A673 (cell line): ENCODE data around the gene C7orf57. TPM values are rescaled to one million over a fixed set of nuclear protein-coding genes. Genes with fewer than 3 reads are reported as not detected.

Experiments used
- BruUV-seq: library from RNA; stranded (reverse); fragments of 400-500 nt; replicated peaks from 2 replicates; lab custom pipeline; 2021; lab: Mats Ljungman, UMichigan
- CTCF ChIA-PET: fragments of 300-600 bp; sonication (Branson Sonifier 250); formaldehyde crosslinking; loops from one replicate; lab custom pipeline; 2022; ENCODE audit warnings: antibody characterized with exemption; lab: Charles Lee
- POLR2A ChIA-PET: fragments of 300-600 bp; sonication (Branson Sonifier 250); formaldehyde crosslinking; loops from one replicate; lab custom pipeline; 2022; ENCODE audit warnings: antibody characterized with exemption; ENCODE audit not compliant: low non-redundant PET; lab: Charles Lee
- DNase-seq: peaks from one replicate; pipeline ENCODE4 v3.0.0-alpha.2; 2015; ENCODE audit warnings: low spot score
- H3K27ac ChIP-seq: fragments of 200-600 bp; sonication (generic); 2 replicates; pipeline ENCODE4 v1.5.1; 2016; ENCODE audit warnings: mixed run types, low read depth, mild to moderate bottlenecking, mixed read lengths, antibody characterized with exemption, low read length; ENCODE audit not compliant: poor library complexity, severe bottlenecking
- H3K27me3 ChIP-seq: fragments of 200-600 bp; sonication (generic); replicated peaks from 2 replicates; pipeline ENCODE4 v1.6.1; 2017; ENCODE audit warnings: mixed run types, low read depth, mild to moderate bottlenecking, mixed read lengths, antibody characterized with exemption, low read length; ENCODE audit not compliant: insufficient read depth, poor library complexity
- H3K36me3 ChIP-seq: fragments of 200-600 bp; sonication (generic); 2 replicates; pipeline ENCODE4 v1.6.1; 2016; ENCODE audit warnings: mixed run types, mild to moderate bottlenecking, mixed read lengths, antibody characterized with exemption, low read length; ENCODE audit not compliant: insufficient read depth, poor library complexity, severe bottlenecking
- H3K4me1 ChIP-seq: fragments of 200-600 bp; sonication (generic); 2 replicates; pipeline ENCODE4 v1.6.1; 2017; ENCODE audit warnings: mixed run types, mild to moderate bottlenecking, mixed read lengths, antibody characterized with exemption, low read length; ENCODE audit not compliant: insufficient read depth, poor library complexity, severe bottlenecking
- H3K4me3 ChIP-seq: fragments of 200-600 bp; sonication (generic); 2 replicates; pipeline ENCODE4 v1.5.1; 2016; ENCODE audit warnings: low read depth, mixed run types, mild to moderate bottlenecking, mixed read lengths, low read length; ENCODE audit not compliant: poor library complexity, severe bottlenecking
- H3K9me3 ChIP-seq: fragments of 200-600 bp; sonication (generic); 2 replicates; pipeline ENCODE4 v1.6.1; 2016; ENCODE audit warnings: mixed run types, low read depth, mild to moderate bottlenecking, mixed read lengths, antibody characterized with exemption, low read length; ENCODE audit not compliant: poor library complexity, severe bottlenecking
- EZH2 ChIP-seq: fragments of 200-600 bp; sonication (generic); IDR thresholded peaks from 2 replicates; pipeline ENCODE4 v1.6.1; 2017; ENCODE audit warnings: borderline replicate concordance, low read depth, mild to moderate bottlenecking, mixed read lengths, antibody characterized with exemption, low read length; ENCODE audit not compliant: poor library complexity, severe bottlenecking
- intact Hi-C: fragments of 100-400 bp; cut with micrococcal nuclease; formaldehyde crosslinking; loops from one replicate; pipeline ENCODE4 v1.10.0; 2022; ENCODE audit not compliant: unreplicated experiment
- total RNA-seq: library from RNA; stranded (reverse); gene quantifications from 2 replicates; pipeline ENCODE4 v1.2.3, GENCODE V29; 2021
- TF ChIP-seq, protein P1 (sequence below): fragments of 300-800, 200-600 bp; sonication (generic); conservative IDR thresholded peaks from 2 replicates; pipeline ENCODE4 v1.5.1; 2017; ENCODE audit warnings: low read depth, mild to moderate bottlenecking, antibody characterized with exemption, low read length, moderate library complexity, mixed read lengths

The C7orf57 gene
- total RNA-seq, 1 experiment from 2014 or later = not detected

DNA sequence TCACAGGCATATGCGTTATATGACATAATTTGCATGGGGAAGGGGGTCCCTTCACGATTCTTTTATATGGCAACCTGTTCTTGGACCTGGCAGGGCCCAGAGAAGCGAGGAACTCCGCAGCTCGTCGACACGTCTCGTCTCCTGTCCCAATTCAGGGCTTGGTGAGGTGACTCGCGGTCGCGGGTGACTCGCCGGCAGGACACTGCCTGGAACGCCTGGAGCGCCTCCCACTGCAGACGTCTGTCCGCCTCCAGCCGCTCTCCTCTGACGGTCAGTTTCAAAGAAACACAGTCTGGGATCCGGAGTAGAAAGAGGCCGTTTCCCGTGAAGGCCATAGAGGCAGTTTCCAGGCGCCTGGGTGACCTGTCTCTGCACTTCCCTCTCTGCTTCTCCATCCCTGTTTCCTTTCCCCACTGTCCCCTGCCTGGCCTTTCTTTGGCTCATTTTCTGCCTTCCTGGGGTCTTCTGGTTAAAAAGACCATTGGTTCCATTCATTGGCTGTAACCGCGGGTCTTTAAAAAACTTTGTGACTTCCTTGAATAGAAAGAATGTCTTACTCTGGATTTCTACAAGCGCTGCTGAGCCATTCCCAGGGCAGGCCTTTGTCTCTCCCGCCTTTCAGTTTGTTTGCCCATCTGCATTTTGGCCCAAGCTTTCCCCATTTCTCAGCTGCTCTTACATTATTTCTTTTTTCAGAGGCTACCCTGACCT lies 54.9 kb downstream of the C7orf57 start:
- Histone ChIP-seq H3K9me3 (no peaks in the 10 kb centered on the region), H3K4me1 (no peaks in the 10 kb centered on the region), H3K27ac (no peak overlapping the region), H3K27me3 (peaks cover 9% of the 10 kb centered on the region), H3K36me3 (no peaks in the 10 kb centered on the region), H3K4me3 (no peak overlapping the region)
- POLR2A ChIA-PET = no interaction called here
- DNase-seq = no peak
- intact Hi-C loops = no loop called here
- no TSS peak for BruUV-seq
- no peak for TF ChIP-seq EZH2
- TF ChIP-seq, protein P1, sequence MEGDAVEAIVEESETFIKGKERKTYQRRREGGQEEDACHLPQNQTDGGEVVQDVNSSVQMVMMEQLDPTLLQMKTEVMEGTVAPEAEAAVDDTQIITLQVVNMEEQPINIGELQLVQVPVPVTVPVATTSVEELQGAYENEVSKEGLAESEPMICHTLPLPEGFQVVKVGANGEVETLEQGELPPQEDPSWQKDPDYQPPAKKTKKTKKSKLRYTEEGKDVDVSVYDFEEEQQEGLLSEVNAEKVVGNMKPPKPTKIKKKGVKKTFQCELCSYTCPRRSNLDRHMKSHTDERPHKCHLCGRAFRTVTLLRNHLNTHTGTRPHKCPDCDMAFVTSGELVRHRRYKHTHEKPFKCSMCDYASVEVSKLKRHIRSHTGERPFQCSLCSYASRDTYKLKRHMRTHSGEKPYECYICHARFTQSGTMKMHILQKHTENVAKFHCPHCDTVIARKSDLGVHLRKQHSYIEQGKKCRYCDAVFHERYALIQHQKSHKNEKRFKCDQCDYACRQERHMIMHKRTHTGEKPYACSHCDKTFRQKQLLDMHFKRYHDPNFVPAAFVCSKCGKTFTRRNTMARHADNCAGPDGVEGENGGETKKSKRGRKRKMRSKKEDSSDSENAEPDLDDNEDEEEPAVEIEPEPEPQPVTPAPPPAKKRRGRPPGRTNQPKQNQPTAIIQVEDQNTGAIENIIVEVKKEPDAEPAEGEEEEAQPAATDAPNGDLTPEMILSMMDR = no peak
- CTCF ChIA-PET = no interaction called here

- H3K4me3 ChIP-seq = no peak overlapping the region
- ChIA-PET POLR2A (no interaction called here), CTCF (interaction anchor here (0.7 to 1.1 kb wide), 2 partner anchors 123 to 826 kb away, joined by 3 to 4 read pairs; no protein-coding TSS in a partner anchor)
- no peaks in the 10 kb centered on the region for H3K36me3 ChIP-seq
- H3K27ac ChIP-seq = no peak overlapping the region
- TF ChIP-seq, protein P1 = no peak
- no peak for TF ChIP-seq EZH2
- no peak for DNase-seq
- no peaks in the 10 kb centered on the region for H3K9me3 ChIP-seq
- H3K4me1 ChIP-seq = no peaks in the 10 kb centered on the region
- BruUV-seq = no TSS peak
- intact Hi-C loops = no loop called here
- peaks cover 9% of the 10 kb centered on the region for H3K27me3 ChIP-seq
These were observed 56.4 kb downstream of the C7orf57 start for GRCh38 chr7:48091506-48092433.

GRCh38 chr7:48094861-48095293 lies 59.5 kb downstream of the C7orf57 start:
- no peaks in the 10 kb centered on the region for H3K4me1 ChIP-seq
- no peak overlapping the region for H3K27ac ChIP-seq
- no peak for TF ChIP-seq EZH2
- TF ChIP-seq, protein P1 = no peak
- CTCF ChIA-PET = no interaction called here
- H3K36me3 ChIP-seq = no peaks in the 10 kb centered on the region
- POLR2A ChIA-PET = no interaction called here
- H3K9me3 ChIP-seq = no peaks in the 10 kb centered on the region
- intact Hi-C loops = no loop called here
- no peak for DNase-seq
- H3K27me3 ChIP-seq = peaks cover 3% of the 10 kb centered on the region
- no peak overlapping the region for H3K4me3 ChIP-seq
- no TSS peak for BruUV-seq
